GM13976 (cell line): ENCODE results near the gene EHD4.

ENCODE experiments used
- DNase-seq: peaks from one replicate; pipeline ENCODE4 v3.0.0; 2012; ENCODE audit warnings: low spot score
- in situ Hi-C: fragments of 300-500 bp; cut with MboI; formaldehyde crosslinking; loops from one replicate; pipeline ENCODE4 v1.12.0; 2022; ENCODE audit warnings: low sequenced_read_pairs, mixed read lengths, inconsistent platforms; ENCODE audit not compliant: unreplicated experiment
- TF ChIP-seq, protein P1 (sequence below): IDR thresholded peaks from 2 replicates; pipeline ENCODE4 v1.5.1; 2012; ENCODE audit warnings: borderline replicate concordance, mild to moderate bottlenecking; ENCODE audit not compliant: insufficient read depth; ENCODE audit errors: extremely low read depth, missing control alignments, control extremely low read depth

Gene EHD4

DNA sequence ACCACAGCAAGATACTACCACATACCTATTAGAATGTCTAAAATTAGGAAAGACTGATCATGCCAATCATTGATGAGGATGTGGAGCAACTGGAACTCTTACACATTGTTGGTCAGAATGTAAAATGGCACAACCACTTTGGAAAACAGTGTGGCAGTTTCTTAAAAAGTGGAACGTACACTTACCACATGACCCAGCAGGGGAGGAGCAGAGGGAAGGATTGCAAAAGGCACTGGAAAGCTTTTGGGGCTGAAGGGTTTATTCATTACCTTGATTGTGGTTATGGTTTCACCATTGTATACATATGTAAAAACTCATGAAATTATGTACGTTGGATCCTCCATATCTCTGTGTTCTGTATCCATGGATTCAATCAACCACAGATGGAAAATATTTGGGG is 3.3 kb upstream of the EHD4 start:
- in situ Hi-C loops: no loop called here
- no peak for DNase-seq
- TF ChIP-seq, protein P1, sequence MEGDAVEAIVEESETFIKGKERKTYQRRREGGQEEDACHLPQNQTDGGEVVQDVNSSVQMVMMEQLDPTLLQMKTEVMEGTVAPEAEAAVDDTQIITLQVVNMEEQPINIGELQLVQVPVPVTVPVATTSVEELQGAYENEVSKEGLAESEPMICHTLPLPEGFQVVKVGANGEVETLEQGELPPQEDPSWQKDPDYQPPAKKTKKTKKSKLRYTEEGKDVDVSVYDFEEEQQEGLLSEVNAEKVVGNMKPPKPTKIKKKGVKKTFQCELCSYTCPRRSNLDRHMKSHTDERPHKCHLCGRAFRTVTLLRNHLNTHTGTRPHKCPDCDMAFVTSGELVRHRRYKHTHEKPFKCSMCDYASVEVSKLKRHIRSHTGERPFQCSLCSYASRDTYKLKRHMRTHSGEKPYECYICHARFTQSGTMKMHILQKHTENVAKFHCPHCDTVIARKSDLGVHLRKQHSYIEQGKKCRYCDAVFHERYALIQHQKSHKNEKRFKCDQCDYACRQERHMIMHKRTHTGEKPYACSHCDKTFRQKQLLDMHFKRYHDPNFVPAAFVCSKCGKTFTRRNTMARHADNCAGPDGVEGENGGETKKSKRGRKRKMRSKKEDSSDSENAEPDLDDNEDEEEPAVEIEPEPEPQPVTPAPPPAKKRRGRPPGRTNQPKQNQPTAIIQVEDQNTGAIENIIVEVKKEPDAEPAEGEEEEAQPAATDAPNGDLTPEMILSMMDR: no peak

DNA sequence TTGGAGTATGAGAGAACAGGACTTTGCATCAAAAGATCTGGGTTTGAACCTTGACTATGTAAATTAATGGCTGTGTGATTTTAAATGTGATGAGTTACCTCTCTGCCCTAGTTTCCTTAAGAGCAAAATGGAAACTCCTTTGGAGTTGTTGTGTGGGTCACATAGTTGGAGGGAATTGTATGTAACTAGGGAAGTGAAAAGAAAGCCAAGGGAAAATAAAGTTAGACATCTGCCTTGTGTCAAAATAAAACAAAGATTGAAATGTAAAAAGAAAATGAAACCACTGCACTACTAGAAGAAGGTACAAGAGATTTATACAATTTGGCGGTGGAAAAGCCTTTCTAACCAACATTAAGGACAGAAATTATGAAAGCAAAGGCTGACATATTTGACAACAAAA is 1.7 kb upstream of the EHD4 start:
- DNase-seq: no peak
- in situ Hi-C loops: no loop called here
- TF ChIP-seq, protein P1: no peak

DNA sequence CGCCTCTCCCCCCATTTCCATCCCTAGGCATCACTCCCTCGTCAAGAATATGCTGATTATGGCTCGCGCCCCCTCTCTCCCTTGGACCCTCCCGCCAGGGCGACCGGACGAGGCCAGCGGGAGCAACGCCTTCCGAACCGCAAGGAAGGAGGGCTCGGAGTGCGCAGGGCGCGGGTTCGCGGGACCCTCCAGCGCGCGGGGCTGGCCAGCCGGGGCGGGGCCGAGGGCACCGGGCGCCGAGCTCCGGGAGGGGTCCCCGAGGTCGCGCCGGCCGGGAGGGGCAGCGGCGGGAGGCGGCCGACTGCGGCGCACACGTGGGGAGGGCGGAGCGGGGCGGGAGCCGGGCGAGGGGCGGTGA is 483 bp downstream of the EHD4 start:
- peak; percentile 60 for DNase-seq
- TF ChIP-seq, protein P1: no peak

DNA sequence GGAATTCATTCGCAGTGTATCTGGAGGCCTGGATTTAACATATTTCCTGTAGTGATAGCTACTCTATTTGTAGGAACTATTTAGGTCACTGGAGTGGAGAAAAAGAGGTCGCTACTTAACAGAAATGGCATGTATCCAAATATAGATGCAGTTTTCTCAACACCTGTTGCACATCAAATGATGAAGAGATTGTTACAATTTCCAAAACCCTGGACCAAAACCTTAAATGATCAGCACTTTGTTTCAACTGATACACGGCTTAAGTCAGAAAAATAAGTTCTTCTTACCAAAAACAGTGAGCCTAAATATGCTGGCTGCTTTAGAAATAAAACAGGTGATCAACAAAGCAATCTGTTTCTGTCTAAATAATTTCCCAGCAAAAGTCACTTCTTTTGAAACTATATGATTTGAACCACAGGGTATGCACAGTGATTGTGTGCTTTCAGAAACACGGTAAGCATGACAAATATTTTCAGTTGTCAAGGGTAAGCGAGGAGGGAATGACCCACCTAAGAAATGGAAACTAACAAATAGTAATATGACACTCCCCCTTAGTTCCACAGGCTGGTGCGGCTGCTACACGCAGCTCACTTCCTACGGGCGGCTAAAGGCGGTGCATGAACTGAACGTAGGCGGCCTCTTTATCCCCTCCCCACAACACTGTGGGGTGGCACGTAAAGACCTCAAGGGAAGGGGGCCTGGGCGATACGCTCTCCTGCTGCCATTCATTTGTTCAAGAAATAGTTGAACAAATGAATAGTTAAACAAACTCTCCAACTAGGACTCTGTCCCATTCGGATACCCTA is 1.1 kb downstream of the EHD4 start:
- TF ChIP-seq, protein P1: no peak
- DNase-seq: peak; percentile 83
- in situ Hi-C loops: no loop called here

More for the DNA sequence above, 483 bp downstream of the EHD4 start:
- in situ Hi-C loops: no loop called here

DNA sequence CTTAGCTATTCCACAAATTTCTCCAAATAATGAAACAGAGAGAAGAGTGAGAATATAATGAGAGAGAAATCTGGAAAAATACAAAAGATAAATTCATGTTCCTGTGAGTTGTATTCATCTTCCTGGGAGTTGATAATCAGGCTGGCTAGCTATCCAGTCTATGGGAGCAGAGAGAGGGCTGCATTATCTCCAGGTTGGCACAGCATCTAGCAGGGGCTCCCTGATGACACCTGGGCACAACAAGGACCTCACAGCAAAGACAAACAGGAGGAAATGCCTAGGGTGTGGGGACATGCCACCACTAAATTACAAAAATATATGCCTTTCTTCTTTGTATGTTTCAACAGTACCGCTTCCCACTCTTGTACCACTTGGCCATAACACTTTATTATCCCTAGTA is 1.9 kb downstream of the EHD4 start:
- in situ Hi-C loops: no loop called here
- DNase-seq: no peak
- TF ChIP-seq, protein P1: no peak

DNA sequence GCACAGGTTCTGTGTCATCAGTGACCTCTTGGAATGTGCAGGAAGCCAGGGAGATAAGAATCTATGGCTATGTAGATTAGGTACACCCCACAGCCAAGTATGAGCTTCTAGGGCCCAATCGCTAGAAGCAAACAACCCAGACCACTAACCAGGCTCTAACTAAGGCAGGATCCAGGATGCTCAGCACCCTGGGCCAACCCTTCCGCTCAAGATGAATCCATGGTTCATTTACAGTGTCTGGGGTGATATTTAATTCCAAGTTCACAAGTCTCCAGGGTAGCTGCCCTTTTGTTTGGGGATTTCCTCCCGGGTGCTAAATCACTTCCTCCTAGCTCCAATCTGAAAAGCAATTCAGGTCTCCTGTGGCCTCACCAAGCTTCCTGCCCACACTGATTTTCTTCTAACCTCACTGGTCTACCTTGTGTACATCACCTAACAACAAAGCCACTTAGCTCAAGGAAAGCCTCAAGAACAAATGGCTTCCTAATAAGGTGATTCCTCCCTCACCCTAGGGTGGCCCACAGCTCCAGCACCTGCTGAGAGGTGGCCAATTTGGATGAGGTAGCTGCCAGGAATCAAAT is 2.4 kb downstream of the EHD4 start:
- in situ Hi-C loops: no loop called here
- no peak for DNase-seq
- TF ChIP-seq, protein P1: no peak
